ENCODE results near the gene KRTAP4-6. TPM values are rescaled to one million over a fixed set of nuclear protein-coding genes. Genes with fewer than 3 reads are reported as not detected.
"Not testable (repeated sequence)": the region's sequence is repeated elsewhere in the genome, so short reads cannot be mapped to it uniquely, and the experiment has no call there.

Gene KRTAP4-6
- total RNA-seq, 6 experiments from 2014 or later = not detected

GRCh38 chr17:41153856-41154255, 13.5 kb upstream of the KRTAP4-6 start:
- H3K36me3 ChIP-seq = no peaks in the 10 kb centered on the region
- H3K9me3 ChIP-seq = no peaks in the 10 kb centered on the region
- no peaks in the 10 kb centered on the region for H3K27me3 ChIP-seq
- H3K27ac ChIP-seq = no peak overlapping the region
- no peaks in the 10 kb centered on the region for H3K4me1 ChIP-seq
- TF ChIP-seq CTCF (IDR thresholded peaks at IDR 0.05) (no peak), POLR2A (IDR thresholded peaks at IDR 0.05) (no peak)
- H3K4me3 ChIP-seq = no peak overlapping the region
- WGBS (ENCODE audit: insufficient coverage, low coverage, low lambda C conversion rate, missing lambda C conversion rate) = 14% methylated on average over 2 of the region's 2 CpGs
- ATAC-seq = no peak
- DNase-seq = no peak
- intact Hi-C loops (cut with DNase I) = no loop called here

GRCh38 chr17:41151525-41151924, 11.2 kb upstream of the KRTAP4-6 start:
- intact Hi-C loops (cut with DNase I) = no loop called here
- Histone ChIP-seq H3K4me1 (no peaks in the 10 kb centered on the region), H3K36me3 (no peaks in the 10 kb centered on the region), H3K27me3 (no peaks in the 10 kb centered on the region), H3K27ac (no peak overlapping the region), H3K9me3 (no peaks in the 10 kb centered on the region), H3K4me3 (no peak overlapping the region)
- WGBS (ENCODE audit: insufficient coverage, low coverage, low lambda C conversion rate, missing lambda C conversion rate) = 38% methylated on average over 2 of the region's 2 CpGs
- ATAC-seq (no peak), DNase-seq (no peak)
- no peak for TF ChIP-seq CTCF (IDR thresholded peaks at IDR 0.05)
- TF ChIP-seq POLR2A (IDR thresholded peaks at IDR 0.05) = no peak

- WGBS (ENCODE audit: insufficient coverage, low coverage, low lambda C conversion rate, missing lambda C conversion rate) = 67% methylated on average over 4 of the region's 4 CpGs
Observed at GRCh38 chr17:41150026-41150425, 9.7 kb upstream of the KRTAP4-6 start.

GRCh38 chr17:41149652-41149985, 9.3 kb upstream of the KRTAP4-6 start, which contains the start of gene KRTAP4-5:
Gene KRTAP4-5 (minus strand): TSS chr17:41149825. CDS start chr17:41149767, 58 bp downstream.
- no peak within 1 kb of the TSS for H3K27ac ChIP-seq
- DNase-seq (no peak), ATAC-seq (no peak)
- no peak within 1 kb of the TSS for H3K4me3 ChIP-seq
- 13% methylated on average over 1 of the region's 2 CpGs for WGBS (ENCODE audit: insufficient coverage, low coverage, low lambda C conversion rate, missing lambda C conversion rate)
- intact Hi-C loops (cut with DNase I) = no loop called here
- no peaks in the 10 kb centered on the region for H3K36me3 ChIP-seq
- no peaks in the 10 kb centered on the region for H3K4me1 ChIP-seq
- no peaks in the 10 kb centered on the region for H3K9me3 ChIP-seq
- no peak for TF ChIP-seq POLR2A (IDR thresholded peaks at IDR 0.05)
- TF ChIP-seq CTCF (IDR thresholded peaks at IDR 0.05) = no peak
- H3K27me3 ChIP-seq = no peaks in the 10 kb centered on the region

More at GRCh38 chr17:41150026-41150425, 9.7 kb upstream of the KRTAP4-6 start:
- H3K4me1 ChIP-seq = no peaks in the 10 kb centered on the region
- no peak for DNase-seq
- no peaks in the 10 kb centered on the region for H3K27me3 ChIP-seq
- H3K9me3 ChIP-seq = no peaks in the 10 kb centered on the region
- ATAC-seq = no peak
- TF ChIP-seq CTCF (IDR thresholded peaks at IDR 0.05) = no peak
- TF ChIP-seq POLR2A (IDR thresholded peaks at IDR 0.05) = no peak
- H3K27ac ChIP-seq = no peak overlapping the region
- intact Hi-C loops (cut with DNase I) = no loop called here
- H3K36me3 ChIP-seq = no peaks in the 10 kb centered on the region
- no peak overlapping the region for H3K4me3 ChIP-seq

- H3K4me3 ChIP-seq; H3K36me3 ChIP-seq; DNase-seq; ATAC-seq; intact Hi-C loops (cut with DNase I); H3K27me3 ChIP-seq; H3K4me1 ChIP-seq; H3K27ac ChIP-seq; H3K9me3 ChIP-seq: not testable (repeated sequence)
- 52% methylated on average over 4 of the region's 10 CpGs for WGBS (ENCODE audit: insufficient coverage, low coverage, low lambda C conversion rate, missing lambda C conversion rate)
Observed at GRCh38 chr17:41148971-41149651, 8.8 kb upstream of the KRTAP4-6 start.
